ENCODE measurements around the gene AURKAIP1. TPM values are rescaled to one million over a fixed set of nuclear protein-coding genes. Genes with fewer than 3 reads are reported as not detected.

The AURKAIP1 gene
- total and polyA plus RNA-seq, 2 of the 13 experiments (the other 11 are each of a cell fraction or from before 2014, with no cell fraction given): 69.5 to 175 TPM

DNA sequence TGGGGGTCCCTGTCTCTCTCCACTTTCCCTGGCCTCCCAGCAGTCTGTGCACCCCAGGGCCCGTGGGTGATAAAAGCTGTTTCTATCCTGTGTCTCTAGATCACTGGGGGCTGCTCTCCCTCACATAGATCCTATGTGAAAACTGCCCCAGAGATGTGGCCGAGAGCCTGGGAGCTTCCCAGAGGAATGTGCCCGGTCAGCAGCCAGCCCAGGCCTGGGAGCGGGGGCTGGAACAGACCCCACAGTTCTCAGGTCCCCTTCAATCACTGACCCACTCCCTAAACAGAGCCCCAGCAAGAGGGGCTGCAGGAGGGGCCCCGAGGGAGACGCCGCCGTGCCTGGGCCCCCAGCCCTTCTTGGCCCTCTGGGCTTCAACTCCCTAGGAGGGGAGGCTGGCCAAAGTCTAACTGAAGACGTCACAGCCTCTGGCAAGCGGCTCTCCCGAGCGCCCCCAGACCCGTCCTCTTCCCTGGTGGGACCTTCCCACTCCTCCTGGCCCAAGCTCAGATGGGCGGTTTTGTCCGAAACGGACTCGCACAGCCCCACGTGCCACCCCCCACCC lies 17.1 kb downstream of the AURKAIP1 start:
- Histone ChIP-seq H3K4me3 (replicated peaks in 1 of 3; ENCODE audit: insufficient read depth in 1 of 3, low read depth in 2 of 3, low read length in 3 of 3) (peak overlapping the region; percentile 69 to 74 (median 71)), H3K9ac (ENCODE audit: insufficient read depth, low read depth, low read length) (peak overlapping the region; percentile 80), H3K27ac (ENCODE audit: extremely low read length, insufficient read depth, low read length) (peak overlapping the region; percentile 88), H3K79me2 (ENCODE audit: insufficient read depth, low read length) (peaks cover 4% of the 10 kb centered on the region), H3K27me3 (ENCODE audit: control insufficient read depth in 1 of 2, insufficient read depth in 2 of 2, low read length in 2 of 2) (no peaks in the 10 kb centered on the region), H3K36me3 (replicated peaks in 1 of 2; ENCODE audit: control insufficient read depth in 1 of 2, insufficient read depth in 2 of 2, low read length in 2 of 2) (no peaks in the 10 kb centered on the region), H3K4me1 (ENCODE audit: insufficient read depth, low read length) (peaks cover 57% of the 10 kb centered on the region), H3K9me3 (ENCODE audit: low read length) (no peaks in the 10 kb centered on the region), H2AFZ (ENCODE audit: low read length) (no peak overlapping the region), H3K4me2 (ENCODE audit: low read depth, low read length) (peak overlapping the region; percentile 92), H4K20me1 (ENCODE audit: insufficient read depth, low read length) (no peaks in the 10 kb centered on the region)
- CTCF ChIA-PET (ENCODE audit: low intra/inter-chr PET ratio, low total read pairs): no interaction called here
- intact Hi-C loops (cut with micrococcal nuclease; ENCODE audit: unreplicated experiment) (no loop called here), in situ Hi-C loops (cut with HindIII; ENCODE audit: extremely low pct_ligation_motif_present, low pct_unique_long_range_greater_than_20kb) (no loop called here)
- FAIRE-seq (no peak), ATAC-seq (peak; percentile 6), DNase-seq (ENCODE audit: low spot score) (no peak)
- WGBS (ENCODE audit: low lambda C conversion rate): 27% methylated on average over 3 of the region's 18 CpGs
- POLR2A ChIA-PET: interaction anchor here (0.6 to 4.0 kb wide), 6 partner anchors 10 to 49 kb away, joined by 3 to 38 read pairs (median 10); partner anchors contain the start of genes AURKAIP1, CCNL2, DVL1 and MRPL20
- TSS peak; percentile 79 for BruUV-seq (replicated peaks)
- TF ChIP-seq IKZF1 (IDR thresholded peaks at IDR 0.05): no peak
- no peak for TF ChIP-seq GATA4 (IDR thresholded peaks at IDR 0.05; ENCODE audit: borderline replicate concordance, low read depth)
- TF ChIP-seq, protein P1, sequence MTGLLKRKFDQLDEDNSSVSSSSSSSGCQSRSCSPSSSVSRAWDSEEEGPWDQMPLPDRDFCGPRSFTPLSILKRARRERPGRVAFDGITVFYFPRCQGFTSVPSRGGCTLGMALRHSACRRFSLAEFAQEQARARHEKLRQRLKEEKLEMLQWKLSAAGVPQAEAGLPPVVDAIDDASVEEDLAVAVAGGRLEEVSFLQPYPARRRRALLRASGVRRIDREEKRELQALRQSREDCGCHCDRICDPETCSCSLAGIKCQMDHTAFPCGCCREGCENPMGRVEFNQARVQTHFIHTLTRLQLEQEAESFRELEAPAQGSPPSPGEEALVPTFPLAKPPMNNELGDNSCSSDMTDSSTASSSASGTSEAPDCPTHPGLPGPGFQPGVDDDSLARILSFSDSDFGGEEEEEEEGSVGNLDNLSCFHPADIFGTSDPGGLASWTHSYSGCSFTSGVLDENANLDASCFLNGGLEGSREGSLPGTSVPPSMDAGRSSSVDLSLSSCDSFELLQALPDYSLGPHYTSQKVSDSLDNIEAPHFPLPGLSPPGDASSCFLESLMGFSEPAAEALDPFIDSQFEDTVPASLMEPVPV (CRISPR knock-in tag; IDR thresholded peaks at IDR 0.05): no peak
- TF ChIP-seq ZEB1 (IDR thresholded peaks at IDR 0.05; ENCODE audit: insufficient replicate concordance, low read depth): no peak
- no peak for TF ChIP-seq SMARCC2 (IDR thresholded peaks at IDR 0.05)
- no peak for TF ChIP-seq ZNF343 (CRISPR knock-in tag; IDR thresholded peaks at IDR 0.05)
- TF ChIP-seq, protein P2, sequence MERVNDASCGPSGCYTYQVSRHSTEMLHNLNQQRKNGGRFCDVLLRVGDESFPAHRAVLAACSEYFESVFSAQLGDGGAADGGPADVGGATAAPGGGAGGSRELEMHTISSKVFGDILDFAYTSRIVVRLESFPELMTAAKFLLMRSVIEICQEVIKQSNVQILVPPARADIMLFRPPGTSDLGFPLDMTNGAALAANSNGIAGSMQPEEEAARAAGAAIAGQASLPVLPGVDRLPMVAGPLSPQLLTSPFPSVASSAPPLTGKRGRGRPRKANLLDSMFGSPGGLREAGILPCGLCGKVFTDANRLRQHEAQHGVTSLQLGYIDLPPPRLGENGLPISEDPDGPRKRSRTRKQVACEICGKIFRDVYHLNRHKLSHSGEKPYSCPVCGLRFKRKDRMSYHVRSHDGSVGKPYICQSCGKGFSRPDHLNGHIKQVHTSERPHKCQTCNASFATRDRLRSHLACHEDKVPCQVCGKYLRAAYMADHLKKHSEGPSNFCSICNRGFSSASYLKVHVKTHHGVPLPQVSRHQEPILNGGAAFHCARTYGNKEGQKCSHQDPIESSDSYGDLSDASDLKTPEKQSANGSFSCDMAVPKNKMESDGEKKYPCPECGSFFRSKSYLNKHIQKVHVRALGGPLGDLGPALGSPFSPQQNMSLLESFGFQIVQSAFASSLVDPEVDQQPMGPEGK (CRISPR knock-in tag; IDR thresholded peaks at IDR 0.05): no peak
- TF ChIP-seq NFE2L1 (CRISPR knock-in tag; IDR thresholded peaks at IDR 0.05; ENCODE audit: borderline replicate concordance): no peak
- 0 out of 2 replicates have a peak, but pooled peaks have one; percentile 36 for TF ChIP-seq ZBTB21 (CRISPR knock-in tag; IDR thresholded peaks at IDR 0.05)
- TF ChIP-seq KAT8 (CRISPR knock-in tag; IDR thresholded peaks at IDR 0.05): no peak
- no peak for TF ChIP-seq TERF1 (CRISPR knock-in tag; IDR thresholded peaks at IDR 0.05)
- TF ChIP-seq SRY (CRISPR knock-in tag; IDR thresholded peaks at IDR 0.05): 0 out of 2 replicates have a peak, but pooled peaks have one; percentile 26
- TF ChIP-seq POLR2G (IDR thresholded peaks at IDR 0.05; ENCODE audit: low read depth, low read length): 0 out of 2 replicates have a peak, but pooled peaks have one; percentile 34
- TF ChIP-seq MEIS2 (CRISPR knock-in tag; IDR thresholded peaks at IDR 0.05): peak; percentile 30; the same call in 1 of the 2 replicates
- TF ChIP-seq, protein P3, sequence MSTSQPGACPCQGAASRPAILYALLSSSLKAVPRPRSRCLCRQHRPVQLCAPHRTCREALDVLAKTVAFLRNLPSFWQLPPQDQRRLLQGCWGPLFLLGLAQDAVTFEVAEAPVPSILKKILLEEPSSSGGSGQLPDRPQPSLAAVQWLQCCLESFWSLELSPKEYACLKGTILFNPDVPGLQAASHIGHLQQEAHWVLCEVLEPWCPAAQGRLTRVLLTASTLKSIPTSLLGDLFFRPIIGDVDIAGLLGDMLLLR (CRISPR knock-in tag; IDR thresholded peaks at IDR 0.05): no peak
- no peak for TF ChIP-seq POGZ (CRISPR knock-in tag; IDR thresholded peaks at IDR 0.05)
- no peak for TF ChIP-seq TBL1XR1 (IDR thresholded peaks at IDR 0.05; ENCODE audit: borderline replicate concordance, low read length, partially characterized antibody)
- TF ChIP-seq SP1 (IDR thresholded peaks at IDR 0.05): no peak
- TF ChIP-seq SP1 (CRISPR knock-in tag; IDR thresholded peaks at IDR 0.05): no peak
- TF ChIP-seq ZNF230 (CRISPR knock-in tag; IDR thresholded peaks at IDR 0.05): no peak
- TF ChIP-seq CBFB (CRISPR knock-in tag; IDR thresholded peaks at IDR 0.05): no peak
